CD4-positive, alpha-beta T cell (primary cell): ENCODE results near the gene MARCHF9. TPM values are rescaled to one million over a fixed set of nuclear protein-coding genes. Genes with fewer than 3 reads are reported as not detected.

Experiments
- ATAC-seq: fragments of 200-7000 bp; cut with Tn5 transposase; one replicate; pipeline ENCODE4 v1.10.0; 2022; ENCODE audit warnings: mild to moderate bottlenecking; ENCODE audit not compliant: poor library complexity
- CTCF ChIA-PET: fragments of 350-600 bp; sonication (Branson Sonifier 250); formaldehyde crosslinking; loops from one replicate; lab custom pipeline; 2021; ENCODE audit warnings: antibody characterized with exemption, inconsistent platforms; lab: Charles Lee
- POLR2A ChIA-PET: fragments of 350-600 bp; sonication (Branson Sonifier 250); formaldehyde crosslinking; loops from one replicate; lab custom pipeline; 2021; ENCODE audit warnings: antibody characterized with exemption, inconsistent platforms; lab: Charles Lee
- DNase-seq, 14 experiments: peaks; one replicate each; pipeline ENCODE4 v3.0.0-alpha.2; 2013 to 2020; ENCODE audit warnings: mixed read lengths in 2 of 14
- H3K27ac ChIP-seq, 2 donors: one replicate each; pipeline versions ENCODE4 v1.5.1 to v1.7.0; 2013; ENCODE audit warnings: low read length in 2 of 2, low read depth in 1 of 2, mild to moderate bottlenecking in 1 of 2
- H3K27me3 ChIP-seq, 2 experiments: 1 replicate in 1 of 2; 2 replicates in 1 of 2; pipeline versions ENCODE4 v1.6.1 to v1.7.0; 2013; ENCODE audit warnings: low read length in 2 of 2, control low read depth in 1 of 2, mild to moderate bottlenecking in 1 of 2, moderate library complexity in 1 of 2; ENCODE audit not compliant: insufficient read depth in 2 of 2, control insufficient read depth in 1 of 2
- H3K36me3 ChIP-seq: one replicate; pipeline ENCODE4 v1.6.1; 2013; ENCODE audit warnings: low read length, control low read depth; ENCODE audit not compliant: insufficient read depth
- H3K4me1 ChIP-seq: one replicate; pipeline ENCODE4 v1.6.1; 2013; ENCODE audit warnings: low read length, control low read depth; ENCODE audit not compliant: insufficient read depth
- H3K4me3 ChIP-seq: one replicate; pipeline ENCODE4 v1.5.1; 2013; ENCODE audit warnings: mild to moderate bottlenecking, low read length, moderate library complexity
- H3K9me3 ChIP-seq, 2 experiments: 1 replicate in 1 of 2; 2 replicates in 1 of 2; pipeline versions ENCODE4 v1.6.1 to v1.7.0; 2013; ENCODE audit warnings: low read length in 2 of 2, mild to moderate bottlenecking in 2 of 2, control low read depth in 1 of 2, moderate library complexity in 1 of 2; ENCODE audit not compliant: control insufficient read depth in 1 of 2, insufficient read depth in 1 of 2
- H3K27ac Mint-ChIP-seq: one replicate; pipeline ENCODE4 v1.8.0; 2020; ENCODE audit warnings: mixed read lengths
- H3K27me3 Mint-ChIP-seq: one replicate; pipeline ENCODE4 v1.8.0; 2021; ENCODE audit warnings: mixed read lengths
- H3K36me3 Mint-ChIP-seq: one replicate; pipeline ENCODE4 v1.8.0; 2021; ENCODE audit warnings: low read depth, mixed read lengths
- H3K4me1 Mint-ChIP-seq: one replicate; pipeline ENCODE4 v1.8.0; 2021; ENCODE audit warnings: low read depth, mixed read lengths
- H3K4me3 Mint-ChIP-seq: one replicate; pipeline ENCODE4 v1.8.0; 2020; ENCODE audit warnings: mild to moderate bottlenecking, mixed read lengths
- H3K9me3 Mint-ChIP-seq: one replicate; pipeline ENCODE4 v1.8.0; 2020; ENCODE audit warnings: mixed read lengths
- intact Hi-C, 2 experiments: fragments of 100-400 bp; cut with DNase I in 1 of 2; cut with micrococcal nuclease in 1 of 2; formaldehyde crosslinking; loops; one replicate each; pipeline versions ENCODE4 v1.15.1 to v1.9.0; 2023 to 2025; cut with DNase I, micrococcal nuclease
- total RNA-seq, 174 experiments: library from RNA in 2 of 174; stranded (reverse) in 2 of 174; gene quantifications; one replicate each; pipeline ENCODE4 v1.2.3 and lab custom pipeline; 2021 to 2026
- TF ChIP-seq, protein P1 (sequence below): fragments of 200-600 bp; IDR thresholded peaks from one replicate; pipeline ENCODE4 v1.8.0; 2022; ENCODE audit warnings: antibody characterized with exemption, mild to moderate bottlenecking

Gene MARCHF9
- total RNA-seq, 2 experiments from 2014 or later, result 39.9 to 40.8 TPM

GRCh38 chr12:57780284-57780897 is 25.5 kb downstream of the MARCHF9 start:
- H3K36me3 ChIP-seq, result peaks cover 2% of the 10 kb centered on the region
- intact Hi-C loops, result loop anchor here in 1 of 2 experiments (1.0 to 5.0 kb wide), 2 partner anchors 23 to 127 kb away; no protein-coding TSS in a partner anchor
- peak overlapping the region; percentile 100 for H3K27ac Mint-ChIP-seq
- peaks cover 47% of the 10 kb centered on the region for H3K4me1 Mint-ChIP-seq
- TF ChIP-seq, protein P1, sequence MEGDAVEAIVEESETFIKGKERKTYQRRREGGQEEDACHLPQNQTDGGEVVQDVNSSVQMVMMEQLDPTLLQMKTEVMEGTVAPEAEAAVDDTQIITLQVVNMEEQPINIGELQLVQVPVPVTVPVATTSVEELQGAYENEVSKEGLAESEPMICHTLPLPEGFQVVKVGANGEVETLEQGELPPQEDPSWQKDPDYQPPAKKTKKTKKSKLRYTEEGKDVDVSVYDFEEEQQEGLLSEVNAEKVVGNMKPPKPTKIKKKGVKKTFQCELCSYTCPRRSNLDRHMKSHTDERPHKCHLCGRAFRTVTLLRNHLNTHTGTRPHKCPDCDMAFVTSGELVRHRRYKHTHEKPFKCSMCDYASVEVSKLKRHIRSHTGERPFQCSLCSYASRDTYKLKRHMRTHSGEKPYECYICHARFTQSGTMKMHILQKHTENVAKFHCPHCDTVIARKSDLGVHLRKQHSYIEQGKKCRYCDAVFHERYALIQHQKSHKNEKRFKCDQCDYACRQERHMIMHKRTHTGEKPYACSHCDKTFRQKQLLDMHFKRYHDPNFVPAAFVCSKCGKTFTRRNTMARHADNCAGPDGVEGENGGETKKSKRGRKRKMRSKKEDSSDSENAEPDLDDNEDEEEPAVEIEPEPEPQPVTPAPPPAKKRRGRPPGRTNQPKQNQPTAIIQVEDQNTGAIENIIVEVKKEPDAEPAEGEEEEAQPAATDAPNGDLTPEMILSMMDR, result no peak
- DNase-seq (no peak), ATAC-seq (no peak)
- peak overlapping the region; percentile 78 to 82 for H3K27ac ChIP-seq
- peak overlapping the region; percentile 12 for H3K4me3 Mint-ChIP-seq
- no peaks in the 10 kb centered on the region for H3K27me3 ChIP-seq
- POLR2A ChIA-PET, result interaction anchor here (1.1 to 2.0 kb wide), 3 partner anchors 8 to 24 kb away, joined by 3 to 15 read pairs (median 10); partner anchors contain the start of genes EEF1AKMT3 and METTL1
- peaks cover 16% of the 10 kb centered on the region for H3K36me3 Mint-ChIP-seq
- no peaks in the 10 kb centered on the region for H3K9me3 Mint-ChIP-seq
- H3K4me3 ChIP-seq, result no peak overlapping the region
- H3K27me3 Mint-ChIP-seq, result no peaks in the 10 kb centered on the region
- no peaks in the 10 kb centered on the region for H3K9me3 ChIP-seq
- peaks cover 58% of the 10 kb centered on the region for H3K4me1 ChIP-seq
- CTCF ChIA-PET, result interaction anchor here (1.2 to 2.1 kb wide), 3 partner anchors 8 to 125 kb away, joined by 3 to 6 read pairs (median 3); partner anchors contain the start of genes EEF1AKMT3 and METTL1

DNA sequence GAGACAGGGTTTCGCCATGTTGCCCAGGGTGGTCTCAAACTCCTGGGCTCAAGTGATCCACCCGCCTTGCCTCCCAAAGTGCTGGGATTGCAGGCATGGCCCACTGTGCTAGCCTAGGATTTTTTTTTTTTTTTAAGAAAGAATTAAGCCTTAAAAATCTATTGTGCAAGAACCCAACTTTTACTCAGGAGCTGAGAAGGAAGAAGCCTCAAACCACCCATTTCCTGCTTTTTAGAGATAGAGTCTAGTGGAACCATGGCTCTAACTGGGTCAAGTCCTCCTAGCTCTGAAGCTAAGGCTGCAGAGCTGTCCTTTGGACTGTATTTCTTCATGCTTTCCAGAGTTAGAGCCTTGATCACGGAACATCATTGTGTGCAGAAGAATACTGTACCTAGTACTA is 26.3 kb downstream of the MARCHF9 start:
- Histone ChIP-seq H3K4me1 (peaks cover 58% of the 10 kb centered on the region), H3K27ac (peak overlapping the region; percentile 78 to 82), H3K4me3 (no peak overlapping the region), H3K27me3 (no peaks in the 10 kb centered on the region), H3K9me3 (no peaks in the 10 kb centered on the region), H3K36me3 (peaks cover 11% of the 10 kb centered on the region)
- H3K4me1 Mint-ChIP-seq, result peaks cover 47% of the 10 kb centered on the region
- TF ChIP-seq, protein P1, result no peak
- intact Hi-C loops, result loop anchor here in 1 of 2 experiments (5.0 kb wide), 1 partner anchor 126 kb away; no protein-coding TSS in a partner anchor
- H3K36me3 Mint-ChIP-seq, result peaks cover 25% of the 10 kb centered on the region
- DNase-seq, result peak in 4 of 14 experiments; percentile 17 to 62 (median 58)
- ChIA-PET POLR2A (interaction anchor here (0.9 to 2.8 kb wide), 14 partner anchors 9 to 160 kb away, joined by 3 to 15 read pairs (median 4); partner anchors contain the start of genes ATP23, CTDSP2, CYP27B1 and EEF1AKMT3), CTCF (interaction anchor here (1.2 to 2.8 kb wide), 4 partner anchors 9 to 124 kb away, joined by 3 to 20 read pairs (median 4); partner anchors contain the start of genes EEF1AKMT3 and METTL1)
- H3K4me3 Mint-ChIP-seq, result peak overlapping the region; percentile 100
- no peaks in the 10 kb centered on the region for H3K9me3 Mint-ChIP-seq
- H3K27me3 Mint-ChIP-seq, result no peaks in the 10 kb centered on the region
- H3K27ac Mint-ChIP-seq, result peak overlapping the region; percentile 100
- ATAC-seq, result peak; percentile 11

- H3K4me1 ChIP-seq, result peaks cover 58% of the 10 kb centered on the region
- Mint-ChIP-seq H3K27ac (peak overlapping the region; percentile 100), H3K27me3 (no peaks in the 10 kb centered on the region), H3K4me1 (peaks cover 47% of the 10 kb centered on the region), H3K36me3 (peaks cover 30% of the 10 kb centered on the region), H3K4me3 (peak overlapping the region; percentile 100), H3K9me3 (no peaks in the 10 kb centered on the region)
- H3K27me3 ChIP-seq, result no peaks in the 10 kb centered on the region
- H3K4me3 ChIP-seq, result no peak overlapping the region
- DNase-seq (peak in 1 of 14 experiments; percentile 22), ATAC-seq (no peak)
- ChIA-PET CTCF (interaction anchor here (1.2 to 2.8 kb wide), 4 partner anchors 10 to 124 kb away, joined by 3 to 20 read pairs (median 4); partner anchors contain the start of genes EEF1AKMT3 and METTL1), POLR2A (interaction anchor here (0.9 to 2.8 kb wide), 14 partner anchors 10 to 159 kb away, joined by 3 to 15 read pairs (median 4); partner anchors contain the start of genes ATP23, CTDSP2, CYP27B1 and EEF1AKMT3)
- peaks cover 16% of the 10 kb centered on the region for H3K36me3 ChIP-seq
- H3K9me3 ChIP-seq, result no peaks in the 10 kb centered on the region
- H3K27ac ChIP-seq, result peak overlapping the region; percentile 51 to 78
- intact Hi-C loops, result loop anchor here (1.0 to 5.0 kb wide), 5 partner anchors 10 to 126 kb away; partner anchors contain the start of genes EEF1AKMT3 (in 1 of the 2) and METTL1 (in 1 of the 2)
- TF ChIP-seq, protein P1, result no peak
Measured at GRCh38 chr12:57781801-57782200, 26.9 kb downstream of the MARCHF9 start.
